ENCODE results near the gene ANTXRL.

GRCh38 chr10:46319389-46319788 lies 32.6 kb downstream of the ANTXRL start:
- no peak for TF ChIP-seq POLR2A (IDR thresholded peaks at IDR 0.05; ENCODE audit: extremely low read depth, insufficient read length)
- no peak for TF ChIP-seq CTCF (IDR thresholded peaks at IDR 0.05; ENCODE audit: low read depth, low read length)

Data from NB4 (cell line).